Brain microvascular endothelial cell (primary cell): Measurements from ENCODE around the gene USP5.

Experiments
- DNase-seq: peaks from one replicate; pipeline ENCODE4 v3.0.0-alpha.2; 2020
- H3K27ac ChIP-seq: fragments of 250-450 bp; sonication (Bioruptor Pico); 2 replicates; pipeline ENCODE4 v1.5.1; 2020; ENCODE audit warnings: mild to moderate bottlenecking, moderate library complexity
- H3K27me3 ChIP-seq: fragments of 250-450 bp; sonication (Bioruptor Pico); replicated peaks from 2 replicates; pipeline ENCODE4 v1.5.1; 2020; ENCODE audit warnings: mild to moderate bottlenecking
- H3K36me3 ChIP-seq: fragments of 250-450 bp; sonication (Bioruptor Pico); replicated peaks from 2 replicates; pipeline ENCODE4 v1.5.1; 2020; ENCODE audit warnings: mild to moderate bottlenecking
- H3K4me3 ChIP-seq: 2 replicates; pipeline ENCODE4 v1.5.1; 2011; ENCODE audit warnings: low read depth, mild to moderate bottlenecking, control low read depth, low read length, moderate library complexity
- CTCF ChIP-seq: IDR thresholded peaks from 2 replicates; pipeline ENCODE4 v1.5.1; 2011; ENCODE audit warnings: low read depth, mild to moderate bottlenecking, moderate library complexity, low read length, control low read depth, inconsistent platforms; ENCODE audit errors: missing control alignments
- in situ Hi-C: cut with HindIII; loops from 2 replicates; pipeline ENCODE4 v1.10.0; 2017; ENCODE audit warnings: low sequenced_read_pairs, low pct_ligation_motif_present

USP5 gene

GRCh38 chr12:6830999-6831398 is 21.0 kb upstream of the USP5 start:
- Histone ChIP-seq H3K4me3 (no peak overlapping the region), H3K27ac (no peak overlapping the region), H3K27me3 (no peaks in the 10 kb centered on the region), H3K36me3 (peaks cover 41% of the 10 kb centered on the region)
- DNase-seq = no peak
- in situ Hi-C loops = no loop called here
- no peak for TF ChIP-seq CTCF

- DNase-seq = no peak
- peaks cover 45% of the 10 kb centered on the region for H3K36me3 ChIP-seq
- H3K27me3 ChIP-seq = no peaks in the 10 kb centered on the region
- no peak for TF ChIP-seq CTCF
- no peak overlapping the region for H3K4me3 ChIP-seq
- H3K27ac ChIP-seq = no peak overlapping the region
- in situ Hi-C loops = no loop called here
These were observed 20.4 kb upstream of the USP5 start for GRCh38 chr12:6831450-6831995.

GRCh38 chr12:6832125-6832524 is 19.8 kb upstream of the USP5 start:
- TF ChIP-seq CTCF = no peak
- Histone ChIP-seq H3K36me3 (peaks cover 51% of the 10 kb centered on the region), H3K27me3 (no peaks in the 10 kb centered on the region), H3K27ac (no peak overlapping the region), H3K4me3 (no peak overlapping the region)
- in situ Hi-C loops = no loop called here
- DNase-seq = no peak

- peaks cover 63% of the 10 kb centered on the region for H3K36me3 ChIP-seq
- no peak overlapping the region for H3K4me3 ChIP-seq
- no peak for TF ChIP-seq CTCF
- DNase-seq = no peak
- no peaks in the 10 kb centered on the region for H3K27me3 ChIP-seq
- H3K27ac ChIP-seq = no peak overlapping the region
- in situ Hi-C loops = no loop called here
These were observed 18.6 kb upstream of the USP5 start for GRCh38 chr12:6833189-6833890.

- peaks cover 72% of the 10 kb centered on the region for H3K36me3 ChIP-seq
- no peak for DNase-seq
- H3K4me3 ChIP-seq = no peak overlapping the region
- H3K27me3 ChIP-seq = no peaks in the 10 kb centered on the region
- no peak overlapping the region for H3K27ac ChIP-seq
- TF ChIP-seq CTCF = no peak
- in situ Hi-C loops = no loop called here
These were observed 17.7 kb upstream of the USP5 start for GRCh38 chr12:6834254-6834653.

GRCh38 chr12:6834873-6835272 is 17.1 kb upstream of the USP5 start:
- Histone ChIP-seq H3K27me3 (no peaks in the 10 kb centered on the region), H3K4me3 (no peak overlapping the region), H3K27ac (no peak overlapping the region), H3K36me3 (peaks cover 79% of the 10 kb centered on the region)
- in situ Hi-C loops = no loop called here
- DNase-seq = no peak
- TF ChIP-seq CTCF = no peak
